Eye (tissue), 1 donor: ENCODE data around the gene C2orf74.
A peak's percentile ranks its signal among the peaks of the same experiment; 100 is the strongest.
"Not testable (repeated sequence)": the region's sequence is repeated elsewhere in the genome, so short reads cannot be mapped to it uniquely, and the experiment has no call there.

Experiments
- DNase-seq: peaks from one replicate; pipeline ENCODE4 v3.0.0-alpha.2; 2015

C2orf74 gene

GRCh38 chr2:61175036-61175435 lies 13.0 kb downstream of the C2orf74 start:
- DNase-seq, result no peak

- peak; percentile 96 for DNase-seq
Observed at GRCh38 chr2:61176755-61177726, 15.1 kb downstream of the C2orf74 start.

GRCh38 chr2:61177727-61178549 lies 15.9 kb downstream of the C2orf74 start:
- DNase-seq, result peak; percentile 74

GRCh38 chr2:61178603-61179545 lies 16.9 kb downstream of the C2orf74 start:
- no peak for DNase-seq

GRCh38 chr2:61179701-61180639 lies 18.0 kb downstream of the C2orf74 start:
- no peak for DNase-seq

GRCh38 chr2:61180686-61181085 lies 18.7 kb downstream of the C2orf74 start:
- DNase-seq, result no peak

GRCh38 chr2:61181382-61182058 lies 19.5 kb downstream of the C2orf74 start:
- no peak for DNase-seq

- DNase-seq, result no peak
Observed at GRCh38 chr2:61182059-61182383, 20.0 kb downstream of the C2orf74 start.

GRCh38 chr2:61183795-61184194 lies 21.8 kb downstream of the C2orf74 start:
- no peak for DNase-seq

- DNase-seq, result no peak
Observed at GRCh38 chr2:61184263-61184662, 22.3 kb downstream of the C2orf74 start.

- DNase-seq, result no peak
Observed at GRCh38 chr2:61185231-61185728, 23.3 kb downstream of the C2orf74 start.

GRCh38 chr2:61187085-61187484 lies 25.1 kb downstream of the C2orf74 start:
- DNase-seq, result no peak

GRCh38 chr2:61193670-61194561 lies 31.9 kb downstream of the C2orf74 start:
- DNase-seq, result no peak

- DNase-seq, result not testable (repeated sequence)
Observed at GRCh38 chr2:61194646-61195045, 32.7 kb downstream of the C2orf74 start.

GRCh38 chr2:61196671-61197070 lies 34.7 kb downstream of the C2orf74 start:
- DNase-seq, result no peak

GRCh38 chr2:61205132-61205531 lies 43.1 kb downstream of the C2orf74 start:
- DNase-seq, result no peak

- no peak for DNase-seq
Observed at GRCh38 chr2:61210332-61210981, 48.5 kb downstream of the C2orf74 start.

GRCh38 chr2:61214171-61214570 lies 52.2 kb downstream of the C2orf74 start:
- no peak for DNase-seq
